Stimulated activated CD4-positive, alpha-beta T cell treated with anti-CD3 and anti-CD28 coated beads, Interleukin-12 subunit alpha, Interleukin-12 subunit beta, amount 100 ng/mL, for 48 hours (primary cell): ENCODE data around the gene TEX36.
"Not testable (repeated sequence)": the region's sequence is repeated elsewhere in the genome, so short reads cannot be mapped to it uniquely, and the experiment has no call there.

Experiments used
- DNase-seq, 3 donors: peaks; one replicate each; pipeline ENCODE4 v3.0.0-alpha.2; 2020; ENCODE audit warnings: low read depth in 2 of 3, low spot score in 1 of 3

Gene TEX36

DNA sequence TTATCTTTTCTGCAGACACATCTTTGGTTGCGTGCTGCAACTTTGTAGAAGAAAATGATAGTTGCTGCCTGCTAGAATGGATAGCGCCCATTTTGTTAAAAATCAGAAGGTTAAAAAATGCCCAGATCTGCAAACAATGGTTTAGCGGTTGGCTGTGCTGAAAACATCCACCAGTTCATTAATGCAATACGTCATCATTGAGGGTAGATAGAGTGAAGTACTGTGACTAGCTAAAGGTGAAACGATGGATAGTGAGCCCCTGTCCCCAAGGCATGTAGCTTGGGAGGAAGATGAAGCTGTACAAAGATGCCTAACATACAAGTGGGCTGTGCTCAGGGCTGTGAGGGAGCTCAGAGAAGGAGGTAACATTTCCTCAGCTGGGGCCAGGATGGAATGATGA, 48.4 kb downstream of the TEX36 start:
- DNase-seq = no peak

DNA sequence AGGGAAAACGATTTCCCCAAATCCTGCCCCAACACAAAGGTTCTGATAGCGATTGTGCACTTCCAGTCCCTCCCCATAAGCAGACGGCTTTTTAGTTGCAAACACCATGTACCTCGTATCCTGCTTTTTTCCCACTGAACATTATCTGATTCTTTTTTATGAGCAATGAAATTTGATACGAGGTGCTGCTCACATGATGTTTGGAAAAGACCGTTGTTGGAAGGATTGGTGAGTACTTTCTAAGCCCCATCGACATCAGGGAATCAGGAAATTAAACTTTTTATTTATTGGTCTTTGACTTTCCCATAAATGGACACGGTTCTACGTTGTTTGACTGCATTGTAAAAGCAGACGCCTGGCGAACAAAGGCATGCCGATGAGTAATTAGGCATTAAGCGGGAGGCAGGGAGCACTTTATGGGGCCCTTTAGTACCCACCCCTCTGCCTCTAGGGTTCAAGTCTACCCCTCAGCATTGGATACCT, 49.4 kb downstream of the TEX36 start:
- no peak for DNase-seq

DNA sequence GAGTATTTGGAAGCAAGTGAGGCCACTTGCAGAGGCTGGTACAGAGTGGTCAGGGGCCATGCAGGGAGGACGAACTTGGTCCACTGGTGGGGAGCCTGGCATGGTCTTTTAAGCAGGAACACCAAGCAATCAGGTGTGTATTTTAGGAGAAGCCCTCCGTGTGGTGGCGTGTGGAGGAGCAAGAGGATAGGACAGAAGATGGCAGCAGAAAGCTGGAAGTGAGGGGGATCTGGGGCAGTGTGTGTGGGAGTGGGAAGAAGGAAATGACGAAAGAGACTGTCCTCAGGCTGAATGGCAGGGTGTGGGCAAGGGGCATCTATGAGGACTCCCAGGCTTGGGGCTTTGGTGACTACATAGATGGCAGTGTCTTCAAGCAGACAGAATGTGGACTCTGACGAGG, 51.2 kb downstream of the TEX36 start:
- no peak for DNase-seq

DNA sequence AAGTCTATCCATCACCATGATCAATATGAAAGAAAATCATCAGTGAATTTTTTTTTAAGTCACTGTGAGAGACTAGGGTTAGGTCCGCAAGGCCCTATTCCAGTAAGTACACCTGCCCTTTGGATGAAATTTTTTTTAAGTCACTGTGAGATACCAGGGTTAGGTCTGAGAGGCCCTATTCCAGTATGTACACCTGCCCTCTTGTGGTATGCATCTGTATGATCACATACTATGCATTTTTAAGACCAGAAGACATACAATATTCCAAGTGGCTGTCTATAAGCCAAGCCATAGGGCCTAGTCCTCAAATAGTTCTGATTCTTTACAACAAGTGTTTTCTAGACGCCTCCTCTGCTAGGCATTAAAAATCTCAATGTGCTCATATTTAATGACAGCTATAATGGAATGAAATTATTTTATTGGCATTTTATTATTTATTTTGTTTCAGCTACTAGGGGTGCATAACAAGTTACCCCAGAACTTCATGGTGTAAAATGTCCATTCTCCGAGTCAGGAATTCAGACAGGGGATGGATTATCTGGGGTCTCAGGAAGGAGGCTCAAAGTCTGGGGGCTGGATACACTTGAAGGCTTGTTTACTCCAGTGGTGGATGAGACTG, 53.1 kb downstream of the TEX36 start:
- DNase-seq = no peak

DNA sequence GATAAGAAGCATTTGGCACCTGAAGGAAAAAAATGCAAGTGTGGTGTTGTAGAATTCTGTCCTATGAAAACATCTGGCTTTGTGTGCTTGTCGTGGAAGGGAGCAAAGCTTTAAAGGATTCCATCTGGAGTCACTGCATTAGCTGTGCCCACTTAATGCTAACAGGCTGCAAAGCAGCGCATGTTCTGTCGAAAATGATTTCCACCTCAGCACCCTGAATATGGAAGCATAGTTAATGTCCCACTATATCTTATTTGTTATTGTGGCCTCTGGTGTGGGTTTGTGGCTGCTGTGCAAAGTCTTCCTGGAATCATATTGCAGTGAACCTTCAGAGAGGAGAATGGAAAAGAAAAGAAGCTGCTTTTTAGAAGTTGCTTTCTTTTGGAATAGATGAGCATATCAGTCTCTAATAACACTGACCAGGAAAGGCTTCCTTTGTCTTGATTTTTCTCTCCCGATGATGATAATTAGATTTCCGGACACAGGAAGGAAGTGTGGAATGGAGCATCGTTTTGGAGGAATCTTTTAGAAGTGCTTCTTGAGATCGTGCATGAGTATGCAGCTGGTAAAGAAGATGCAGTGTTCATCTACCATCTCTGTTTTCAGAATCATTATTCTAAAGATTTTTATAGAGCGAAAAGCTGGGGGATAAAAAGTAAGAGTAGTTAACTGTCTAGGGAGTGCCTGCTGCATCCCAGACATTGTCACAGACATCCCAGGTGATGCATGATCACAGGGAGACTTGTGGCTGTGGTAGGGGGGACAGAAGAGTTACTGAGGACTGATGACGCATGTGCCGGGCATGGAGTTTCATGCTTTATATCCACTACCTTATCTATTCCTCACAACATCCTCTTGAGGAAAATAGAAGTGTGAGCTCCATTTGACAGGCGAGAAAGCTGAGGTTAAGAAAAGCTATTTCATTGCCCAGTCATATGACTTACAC, 54.6 kb downstream of the TEX36 start:
- DNase-seq = no peak

DNA sequence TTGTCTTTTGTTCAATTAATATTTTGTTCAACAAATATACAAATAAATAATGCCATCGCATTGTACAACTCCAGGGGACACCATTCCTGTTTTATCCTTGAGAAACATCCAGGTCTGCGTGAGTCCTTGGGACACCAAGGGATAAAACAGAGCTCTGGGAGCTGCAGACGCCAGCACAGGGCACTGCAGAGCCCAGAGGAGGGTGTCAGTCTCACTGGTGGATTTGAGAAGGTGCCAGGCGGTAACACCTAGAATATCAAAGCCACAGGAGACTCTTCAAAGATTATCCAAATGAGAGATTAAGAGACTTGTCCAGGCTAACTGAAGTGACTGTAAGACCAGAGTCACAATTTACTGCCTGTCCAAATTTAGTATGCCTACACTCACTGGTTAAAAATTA, 55.3 kb downstream of the TEX36 start:
- no peak for DNase-seq

DNA sequence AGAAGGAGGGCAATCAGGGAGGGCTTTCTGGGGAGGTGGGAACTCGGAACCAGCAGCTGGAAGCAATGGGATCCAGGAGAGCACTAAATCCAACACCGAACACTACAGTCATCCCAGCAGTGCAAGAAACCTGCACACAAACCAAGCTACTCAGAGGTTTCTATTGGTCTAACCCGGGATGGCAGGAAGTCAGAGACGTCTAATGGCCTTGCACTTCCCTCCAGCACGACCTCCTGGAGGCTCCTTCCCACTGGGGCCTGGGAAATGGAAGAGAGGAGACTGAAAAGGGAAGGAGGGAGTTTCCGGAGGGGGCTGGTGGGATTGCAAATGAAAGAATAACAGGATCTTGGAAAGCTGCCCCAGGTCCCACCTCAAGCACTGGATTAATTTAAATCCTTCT, 56.3 kb downstream of the TEX36 start:
- no peak for DNase-seq

DNA sequence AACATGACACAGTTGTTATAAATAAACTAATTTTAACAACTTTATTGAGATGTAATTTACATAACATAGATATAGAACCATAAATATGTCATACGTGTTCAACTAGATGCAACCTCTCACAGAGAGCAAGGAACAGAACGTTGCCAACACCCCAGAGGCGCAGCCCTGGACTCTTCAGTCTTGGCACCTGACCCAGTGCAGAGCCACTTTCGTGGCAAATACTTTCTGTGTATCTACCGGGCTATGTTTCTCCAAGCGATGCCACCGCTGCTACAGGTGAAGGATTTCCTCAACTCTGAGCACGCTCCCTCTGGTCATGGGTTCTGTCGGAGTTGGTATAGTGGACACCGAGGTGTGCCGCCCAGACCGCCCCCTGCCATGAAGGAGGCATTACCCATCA, 57.4 kb downstream of the TEX36 start:
- no peak for DNase-seq

DNA sequence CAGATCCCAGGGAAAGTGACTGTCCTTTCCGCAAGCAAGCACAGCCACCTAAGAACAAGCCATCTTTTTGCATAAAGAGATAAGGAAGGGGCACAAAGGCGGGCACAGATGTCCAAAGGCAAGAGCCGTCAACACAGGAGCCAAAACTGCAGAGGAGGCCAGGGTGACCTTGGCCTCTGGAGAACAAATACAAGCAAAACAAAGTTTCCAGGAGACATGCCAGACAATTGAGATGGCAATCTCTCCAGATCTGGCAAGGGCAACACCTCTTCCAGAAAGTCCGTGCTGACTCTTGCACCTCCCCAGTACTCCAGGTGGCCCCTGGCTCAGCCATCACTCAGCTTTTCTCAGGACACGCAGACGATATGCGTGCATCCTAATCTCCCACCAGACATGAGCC, 58.2 kb downstream of the TEX36 start:
- DNase-seq = no peak

DNA sequence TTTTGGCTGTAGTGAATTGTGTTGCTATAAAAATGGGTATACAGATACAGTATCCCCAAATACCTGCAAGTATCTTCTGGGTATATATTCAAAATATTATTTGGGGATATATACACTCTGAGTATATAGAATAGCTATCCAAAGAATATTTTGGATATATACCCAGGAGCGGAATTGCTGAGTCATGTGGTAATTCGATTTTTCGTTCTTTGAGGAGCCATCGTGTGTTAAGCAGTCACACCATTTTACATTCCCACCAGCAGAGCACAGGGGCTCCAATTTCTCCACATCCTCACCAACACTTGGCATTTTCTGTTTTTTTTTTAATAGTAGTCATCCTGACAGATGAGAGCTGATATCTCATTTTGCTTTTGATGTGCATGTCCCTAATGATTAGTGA, 61.9 kb downstream of the TEX36 start:
- no peak for DNase-seq

DNA sequence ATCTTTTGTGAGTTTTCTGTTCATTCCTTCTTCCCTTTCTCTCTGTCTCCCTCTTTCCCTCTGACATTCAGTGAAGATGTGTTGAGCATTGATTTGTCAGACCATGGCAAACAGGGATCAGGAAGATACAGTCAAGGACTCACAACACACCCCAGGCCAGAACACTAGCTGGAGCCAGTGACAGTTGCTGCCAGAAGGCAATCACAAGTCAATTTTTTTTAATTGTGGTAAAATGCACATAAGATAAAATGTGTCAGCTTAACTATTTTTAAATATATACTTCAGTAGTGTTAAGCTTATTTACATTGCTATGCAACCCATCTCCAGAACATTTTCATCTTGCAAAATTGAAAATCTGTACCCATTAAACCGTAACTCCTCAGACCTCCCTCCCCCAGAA, 62.6 kb downstream of the TEX36 start:
- no peak for DNase-seq

DNA sequence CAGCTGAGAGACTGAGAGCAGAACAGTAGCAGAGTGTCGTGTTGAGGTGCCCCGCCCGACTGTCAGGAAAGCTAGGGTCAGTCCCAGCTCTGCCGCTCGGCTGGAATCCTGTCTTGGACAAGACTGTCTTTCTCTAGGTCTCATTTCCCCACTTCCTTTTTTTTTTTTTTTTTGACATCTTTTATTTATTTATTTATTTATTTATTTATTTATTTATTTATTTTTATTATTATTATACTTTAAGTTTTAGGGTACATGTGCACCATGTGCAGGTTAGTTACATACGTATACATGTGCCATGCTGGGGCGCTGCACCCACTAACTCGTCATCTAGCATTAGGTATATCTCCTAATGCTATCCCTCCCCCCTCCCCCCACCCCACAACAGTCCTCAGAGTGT, 69.9 kb downstream of the TEX36 start:
- DNase-seq = not testable (repeated sequence)

DNA sequence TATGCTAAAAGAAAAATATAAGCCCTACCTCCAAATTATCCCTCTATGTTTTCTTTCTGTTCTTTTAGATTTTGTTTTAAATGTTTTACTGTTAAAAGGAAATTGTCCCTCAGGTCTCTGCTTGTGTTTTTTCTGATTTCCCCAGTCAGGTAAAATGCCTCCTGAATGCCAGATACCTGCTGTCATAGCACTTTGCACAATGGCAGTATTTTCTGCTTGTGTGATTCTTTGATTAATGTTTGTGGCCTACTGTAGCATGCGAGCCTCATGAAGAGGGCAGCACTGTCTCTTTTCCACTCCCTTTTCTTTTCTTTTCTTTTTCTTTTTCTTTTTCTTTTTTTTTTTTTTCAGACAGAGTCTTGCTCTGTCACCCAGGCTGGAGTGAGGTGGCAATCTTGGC, 71.2 kb downstream of the TEX36 start:
- DNase-seq = no peak

DNA sequence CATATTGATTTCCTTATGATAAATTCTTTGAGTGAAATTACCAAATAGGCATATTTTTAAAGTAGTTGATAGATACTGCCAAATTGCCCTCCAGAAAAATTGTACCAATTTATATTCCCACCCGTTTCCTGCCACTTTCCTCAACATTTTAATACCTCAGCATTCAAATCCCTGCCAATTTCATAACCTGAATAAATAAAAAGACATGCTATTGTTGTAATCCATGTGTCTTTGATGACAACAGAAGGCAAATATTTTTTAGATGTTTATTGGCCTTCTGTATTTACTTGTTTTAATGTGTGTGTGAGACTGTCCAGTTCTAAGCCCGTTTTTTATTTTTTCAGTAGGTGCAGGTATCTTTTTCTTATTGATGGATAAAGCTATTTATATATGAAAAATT, 71.7 kb downstream of the TEX36 start:
- DNase-seq = no peak

DNA sequence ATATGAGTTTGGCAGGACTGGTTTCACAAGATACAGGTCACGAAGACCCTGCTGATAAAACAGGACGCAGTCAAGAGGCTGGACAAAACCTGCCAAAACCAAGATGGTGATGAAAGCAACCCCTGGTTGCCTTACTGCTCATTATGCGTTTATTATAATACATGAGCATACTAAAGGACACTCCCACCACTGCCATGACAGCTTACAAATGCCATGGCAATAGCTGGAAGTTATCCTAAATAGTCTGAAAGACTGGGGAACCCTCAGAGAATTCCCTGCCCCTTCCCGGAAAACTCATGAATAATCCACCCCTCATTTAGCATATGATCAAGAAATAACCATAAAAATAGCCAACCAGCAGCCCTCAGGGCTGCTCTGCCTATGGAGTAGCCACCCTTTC, 73.1 kb downstream of the TEX36 start:
- no peak for DNase-seq

DNA sequence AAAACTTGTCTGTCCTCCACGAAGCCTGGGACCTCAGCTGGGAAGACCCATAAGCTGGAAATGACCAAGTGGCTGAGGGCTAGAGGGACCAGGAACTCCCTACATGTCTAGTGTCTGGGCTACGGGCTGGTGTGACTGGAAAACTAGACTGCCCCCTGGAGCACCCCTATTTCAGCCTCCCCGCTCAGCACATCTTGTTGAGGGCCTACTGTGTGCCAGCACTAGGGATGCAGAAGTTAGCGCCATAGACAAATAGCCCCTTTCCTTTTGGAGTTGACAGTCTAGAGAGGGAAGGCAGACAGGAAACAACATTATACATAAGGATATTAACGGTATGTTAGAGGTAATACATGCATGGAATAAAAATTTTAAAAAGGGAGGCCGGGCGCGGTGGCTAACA, 74.5 kb downstream of the TEX36 start:
- DNase-seq = no peak

DNA sequence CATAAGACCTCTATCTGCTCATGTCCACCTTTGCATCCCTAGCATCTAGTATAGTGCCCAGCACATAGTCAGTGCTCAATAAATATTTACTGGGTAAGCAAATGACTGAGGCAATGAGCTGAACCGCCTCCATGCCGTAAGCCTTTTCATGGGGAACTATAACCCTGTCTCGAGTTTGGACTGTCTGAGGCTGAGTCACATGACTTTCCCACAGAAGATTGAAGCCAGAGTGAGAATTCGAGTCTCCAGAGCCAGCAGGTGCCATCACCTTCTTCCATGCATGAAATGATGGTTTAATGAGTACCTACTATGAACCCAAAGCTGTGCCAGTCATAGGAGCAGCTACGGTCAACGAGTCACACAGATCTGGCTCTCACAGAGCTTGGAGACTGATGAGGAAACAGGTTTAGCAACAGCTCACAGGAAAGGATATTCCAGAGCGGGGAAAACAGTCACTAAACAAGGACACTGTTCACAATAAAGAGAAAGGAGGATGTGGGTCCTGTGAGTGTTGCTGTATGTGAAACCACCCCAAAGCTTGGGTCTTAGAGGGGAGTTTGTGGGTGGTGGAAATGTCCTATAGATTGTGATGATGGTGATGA, 75.2 kb downstream of the TEX36 start:
- no peak for DNase-seq

DNA sequence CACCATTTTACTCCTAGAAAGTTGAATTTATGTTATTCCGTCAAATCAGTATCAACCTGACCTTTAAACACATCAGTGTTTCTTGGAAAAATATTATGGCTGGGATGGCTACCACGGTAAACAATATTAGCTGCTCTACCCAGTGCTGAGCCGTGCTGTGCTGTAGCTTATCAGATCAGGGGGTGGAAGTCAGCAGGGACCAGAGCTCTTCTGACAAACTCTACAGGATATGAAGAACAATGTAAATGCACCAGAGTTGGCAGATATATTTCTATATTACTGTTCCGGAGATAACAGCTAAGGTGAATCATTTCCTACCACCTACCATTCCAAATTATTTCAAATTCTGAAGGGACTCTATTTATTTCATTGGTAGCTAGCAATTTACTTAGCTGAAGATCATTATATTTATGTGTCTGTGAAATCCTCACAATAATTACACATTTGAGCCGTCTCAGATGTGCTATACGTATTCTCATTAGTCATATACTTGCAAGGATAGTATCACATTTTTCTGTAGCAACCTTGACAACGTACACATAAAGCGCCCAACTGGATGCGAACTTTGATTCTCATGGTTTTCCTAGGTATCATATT, 76.5 kb downstream of the TEX36 start:
- no peak for DNase-seq
